Measurements from ENCODE around the gene CPO.

CPO gene

GRCh38 chr2:206970589-206971360 is 31.5 kb downstream of the CPO start:
- no peak overlapping the region for H3K27ac ChIP-seq
- no peak overlapping the region for H3K4me3 ChIP-seq
- no peaks in the 10 kb centered on the region for H4K20me1 ChIP-seq
- no peak overlapping the region for H3K4me2 ChIP-seq
- H3K9ac ChIP-seq = no peak overlapping the region
- no peak for TF ChIP-seq Cebpa-rat (IDR thresholded peaks at IDR 0.05)
- H3K27me3 ChIP-seq = no peaks in the 10 kb centered on the region
- H3K4me1 ChIP-seq = 0 out of 2 replicates have a peak, but pooled peaks cover 4% of the 10 kb centered on the region
- H3K9me3 ChIP-seq = no peaks in the 10 kb centered on the region
- no peaks in the 10 kb centered on the region for H3K36me3 ChIP-seq

GRCh38 chr2:206971805-206972204 is 32.5 kb downstream of the CPO start:
- Histone ChIP-seq H3K9ac (no peak overlapping the region), H3K4me2 (no peak overlapping the region), H3K4me3 (no peak overlapping the region), H3K36me3 (no peaks in the 10 kb centered on the region), H3K9me3 (no peaks in the 10 kb centered on the region), H3K27ac (no peak overlapping the region), H3K27me3 (no peaks in the 10 kb centered on the region), H4K20me1 (no peaks in the 10 kb centered on the region), H3K4me1 (0 out of 2 replicates have a peak, but pooled peaks cover 4% of the 10 kb centered on the region)
- no peak for TF ChIP-seq Cebpa-rat (IDR thresholded peaks at IDR 0.05)

GRCh38 chr2:206974551-206974950 is 35.2 kb downstream of the CPO start:
- no peak for TF ChIP-seq Cebpa-rat (IDR thresholded peaks at IDR 0.05)
- no peaks in the 10 kb centered on the region for H3K9me3 ChIP-seq
- no peaks in the 10 kb centered on the region for H3K27me3 ChIP-seq
- H3K27ac ChIP-seq = no peak overlapping the region
- H3K4me2 ChIP-seq = no peak overlapping the region
- H3K4me1 ChIP-seq = 0 out of 2 replicates have a peak, but pooled peaks cover 4% of the 10 kb centered on the region
- no peak overlapping the region for H3K9ac ChIP-seq
- no peaks in the 10 kb centered on the region for H4K20me1 ChIP-seq
- H3K36me3 ChIP-seq = no peaks in the 10 kb centered on the region
- H3K4me3 ChIP-seq = no peak overlapping the region

GRCh38 chr2:206978746-206979145 is 39.4 kb downstream of the CPO start:
- Histone ChIP-seq H4K20me1 (no peaks in the 10 kb centered on the region), H3K27me3 (no peaks in the 10 kb centered on the region), H3K9ac (no peak overlapping the region), H3K4me1 (0 out of 2 replicates have a peak, but pooled peaks cover 4% of the 10 kb centered on the region), H3K4me2 (no peak overlapping the region), H3K4me3 (no peak overlapping the region), H3K27ac (no peak overlapping the region), H3K36me3 (no peaks in the 10 kb centered on the region), H3K9me3 (no peaks in the 10 kb centered on the region)
- no peak for TF ChIP-seq Cebpa-rat (IDR thresholded peaks at IDR 0.05)

- Histone ChIP-seq H3K36me3 (no peaks in the 10 kb centered on the region), H3K4me2 (no peak overlapping the region), H3K27me3 (no peaks in the 10 kb centered on the region), H3K9me3 (no peaks in the 10 kb centered on the region), H3K9ac (no peak overlapping the region), H3K4me1 (0 out of 2 replicates have a peak, but pooled peaks cover 3% of the 10 kb centered on the region), H3K4me3 (no peak overlapping the region), H3K27ac (no peak overlapping the region), H4K20me1 (no peaks in the 10 kb centered on the region)
- TF ChIP-seq Cebpa-rat (IDR thresholded peaks at IDR 0.05) = no peak
Observed at GRCh38 chr2:206979365-206979764, 40.0 kb downstream of the CPO start.

DNA sequence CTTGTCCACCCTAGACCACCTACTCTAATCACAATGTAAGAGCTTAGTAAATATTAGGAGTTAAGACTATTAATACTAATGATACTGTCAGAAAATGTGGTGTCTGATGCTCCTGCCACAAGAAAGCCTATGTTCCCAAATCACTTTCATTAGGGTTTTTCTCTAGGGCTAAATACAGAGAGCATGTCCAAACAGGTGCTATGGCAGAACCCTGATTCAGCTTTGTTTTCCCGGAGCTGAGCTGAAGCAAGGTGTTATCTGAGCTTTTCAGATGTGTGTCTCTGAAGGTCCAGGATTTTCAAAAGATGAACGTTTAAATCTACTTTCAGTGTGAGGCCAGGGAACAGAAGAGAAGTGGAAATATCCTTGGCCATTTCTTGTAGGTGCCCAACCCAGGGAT is 40.6 kb downstream of the CPO start:
- TF ChIP-seq Cebpa-rat (IDR thresholded peaks at IDR 0.05) = no peak
- Histone ChIP-seq H3K9me3 (no peaks in the 10 kb centered on the region), H3K4me3 (no peak overlapping the region), H3K36me3 (no peaks in the 10 kb centered on the region), H3K27me3 (no peaks in the 10 kb centered on the region), H3K4me2 (no peak overlapping the region), H3K4me1 (no peaks in the 10 kb centered on the region), H3K9ac (no peak overlapping the region), H3K27ac (no peak overlapping the region), H4K20me1 (no peaks in the 10 kb centered on the region)

- Histone ChIP-seq H3K4me1 (no peaks in the 10 kb centered on the region), H3K9ac (no peak overlapping the region), H3K27me3 (no peaks in the 10 kb centered on the region), H3K36me3 (no peaks in the 10 kb centered on the region), H3K9me3 (no peaks in the 10 kb centered on the region), H3K27ac (no peak overlapping the region), H3K4me2 (no peak overlapping the region), H3K4me3 (no peak overlapping the region), H4K20me1 (no peaks in the 10 kb centered on the region)
- TF ChIP-seq Cebpa-rat (IDR thresholded peaks at IDR 0.05) = no peak
Observed at GRCh38 chr2:206980413-206980812, 41.1 kb downstream of the CPO start.

DNA sequence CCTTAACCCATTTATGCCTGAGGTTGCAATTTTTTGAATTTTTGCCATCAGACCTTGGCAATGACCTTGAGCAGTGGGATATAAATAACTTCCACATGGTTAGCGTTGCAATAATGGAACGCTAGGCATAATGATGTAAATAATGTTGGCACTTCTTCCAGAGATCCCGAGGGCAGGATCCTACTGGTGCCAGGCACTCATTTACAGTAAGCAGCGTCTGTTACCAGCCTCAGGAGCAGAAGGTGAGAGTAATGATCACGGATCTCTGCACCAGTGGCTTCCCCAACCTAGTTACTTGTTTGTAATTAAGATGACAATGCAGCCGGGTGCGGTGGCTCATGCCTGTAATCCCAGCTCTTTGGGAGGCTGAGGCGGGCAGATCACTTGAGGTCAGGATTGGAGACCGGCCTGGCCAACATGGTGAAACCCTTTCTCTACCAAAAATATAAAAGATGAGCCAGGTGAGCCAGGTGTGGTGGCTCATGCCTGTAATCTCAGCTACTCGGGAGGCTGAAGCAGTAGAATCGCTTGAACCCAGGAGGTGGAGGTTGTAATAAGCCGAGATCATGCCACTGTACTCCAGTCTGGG is 41.9 kb downstream of the CPO start:
- no peak overlapping the region for H3K27ac ChIP-seq
- H3K4me3 ChIP-seq = no peak overlapping the region
- no peak for TF ChIP-seq Cebpa-rat (IDR thresholded peaks at IDR 0.05)
- no peaks in the 10 kb centered on the region for H3K36me3 ChIP-seq
- H3K9me3 ChIP-seq = no peaks in the 10 kb centered on the region
- no peak overlapping the region for H3K9ac ChIP-seq
- no peak overlapping the region for H3K4me2 ChIP-seq
- no peaks in the 10 kb centered on the region for H3K27me3 ChIP-seq
- no peaks in the 10 kb centered on the region for H4K20me1 ChIP-seq
- H3K4me1 ChIP-seq = no peaks in the 10 kb centered on the region

- H3K27me3 ChIP-seq = no peaks in the 10 kb centered on the region
- no peak overlapping the region for H3K4me3 ChIP-seq
- no peak overlapping the region for H3K9ac ChIP-seq
- TF ChIP-seq Cebpa-rat (IDR thresholded peaks at IDR 0.05) = no peak
- no peak overlapping the region for H3K27ac ChIP-seq
- no peaks in the 10 kb centered on the region for H3K4me1 ChIP-seq
- H3K4me2 ChIP-seq = no peak overlapping the region
- no peaks in the 10 kb centered on the region for H3K9me3 ChIP-seq
- H3K36me3 ChIP-seq = no peaks in the 10 kb centered on the region
- no peaks in the 10 kb centered on the region for H4K20me1 ChIP-seq
Observed at GRCh38 chr2:206981739-206982340, 42.5 kb downstream of the CPO start.

GRCh38 chr2:206982360-206982955 is 43.1 kb downstream of the CPO start:
- Histone ChIP-seq H3K36me3 (no peaks in the 10 kb centered on the region), H4K20me1 (no peaks in the 10 kb centered on the region), H3K27ac (no peak overlapping the region), H3K27me3 (no peaks in the 10 kb centered on the region), H3K4me3 (no peak overlapping the region), H3K9ac (no peak overlapping the region), H3K9me3 (no peaks in the 10 kb centered on the region), H3K4me1 (no peaks in the 10 kb centered on the region), H3K4me2 (no peak overlapping the region)
- TF ChIP-seq Cebpa-rat (IDR thresholded peaks at IDR 0.05) = no peak
